SK-N-SH (cell line): ENCODE measurements around the gene ARID1B. TPM values are rescaled to one million over a fixed set of nuclear protein-coding genes. Genes with fewer than 3 reads are reported as not detected.
A peak's percentile ranks its signal among the peaks of the same experiment; 100 is the strongest.

Source experiments
- CTCF ChIA-PET: fragments of 300-600, 350-600 bp; formaldehyde crosslinking; extraction: SDS; loops from one replicate; lab custom pipeline; 2021; lab: Yijun Ruan, JAX
- POLR2A ChIA-PET: fragments of 350-600 bp; sonication (Branson Sonifier 250); formaldehyde crosslinking; extraction: SDS; loops from one replicate; lab custom pipeline; 2020; ENCODE audit warnings: antibody characterized with exemption, inconsistent platforms; lab: Yijun Ruan, JAX
- DNase-seq: peaks from one replicate; pipeline ENCODE4 v3.0.0; 2012
- H2AFZ ChIP-seq: fragments of 200-600 bp; sonication (generic); 2 replicates; pipeline ENCODE4 v1.8.1; 2016; ENCODE audit warnings: antibody characterized with exemption, mild to moderate bottlenecking, low read depth
- H3F3A ChIP-seq: fragments of 200-600 bp; sonication (generic); replicated peaks from 2 replicates; pipeline ENCODE3; 2016; ENCODE audit warnings: antibody characterized with exemption, mild to moderate bottlenecking; ENCODE audit not compliant: insufficient read depth
- H3K27ac ChIP-seq, 2 experiments: fragments of 200-500 bp in 1 of 2; fragments of 200-600 bp in 1 of 2; sonication (Bioruptor generic) in 1 of 2; sonication (generic), shearing (Covaris generic) in 1 of 2; 2 replicates each; pipeline versions ENCODE4 v1.5.1 to v1.6.1; 2014 to 2016; ENCODE audit warnings: low read depth in 2 of 2, inconsistent platforms in 1 of 2, low read length in 1 of 2, mild to moderate bottlenecking in 1 of 2, mixed read lengths in 1 of 2
- H3K27me3 ChIP-seq: fragments of 200-600 bp; sonication (generic), shearing (Covaris generic); 2 replicates; pipeline ENCODE4 v1.6.1; 2016; ENCODE audit warnings: mixed run types; ENCODE audit not compliant: insufficient read depth
- H3K36me3 ChIP-seq, 2 experiments: fragments of 200-500 bp in 1 of 2; fragments of 200-600 bp in 1 of 2; sonication (Bioruptor generic) in 1 of 2; sonication (generic) in 1 of 2; replicated peaks in 1 of 2; 2 replicates each; pipeline versions ENCODE3 to v1.5.1; 2014 to 2016; ENCODE audit warnings: low read length in 1 of 2, mild to moderate bottlenecking in 1 of 2; ENCODE audit not compliant: insufficient read depth in 2 of 2, control insufficient read depth in 1 of 2
- H3K4me1 ChIP-seq, 2 experiments: fragments of 200-500 bp in 1 of 2; fragments of 200-600 bp in 1 of 2; sonication (Bioruptor generic) in 1 of 2; sonication (generic), shearing (Covaris generic) in 1 of 2; 2 replicates each; pipeline versions ENCODE4 v1.5.1 to v1.6.1; 2014 to 2016; ENCODE audit warnings: low read depth in 1 of 2, low read length in 1 of 2, mixed run types in 1 of 2; ENCODE audit not compliant: insufficient read depth in 2 of 2, control insufficient read depth in 1 of 2
- H3K4me2 ChIP-seq: fragments of 200-600 bp; sonication (generic), shearing (Covaris generic); 2 replicates; pipeline ENCODE4 v1.6.1; 2017; ENCODE audit warnings: mixed run types
- H3K4me3 ChIP-seq, 2 experiments: fragments of 200-500 bp in 1 of 2; fragments of 200-600 bp in 1 of 2; sonication (Bioruptor generic) in 1 of 2; sonication (generic), shearing (Covaris generic) in 1 of 2; 2 replicates each; pipeline versions ENCODE4 v1.5.1 to v1.8.1; 2014 to 2016; ENCODE audit warnings: low read depth in 2 of 2, inconsistent platforms in 1 of 2, low read length in 1 of 2, mild to moderate bottlenecking in 1 of 2, mixed read lengths in 1 of 2, moderate library complexity in 1 of 2
- H3K79me2 ChIP-seq: fragments of 200-600 bp; sonication (generic); 2 replicates; pipeline ENCODE4 v1.8.1; 2017; ENCODE audit warnings: mild to moderate bottlenecking; ENCODE audit not compliant: insufficient read depth
- H3K9ac ChIP-seq: fragments of 200-600 bp; sonication (generic); 2 replicates; pipeline ENCODE4 v1.6.1; 2017; ENCODE audit warnings: mixed run types
- H3K9me2 ChIP-seq: fragments of 200-600 bp; sonication (generic); 2 replicates; pipeline ENCODE4 v1.6.1; 2017; ENCODE audit warnings: mixed run types
- H3K9me3 ChIP-seq: fragments of 200-600 bp; sonication (generic); 2 replicates; pipeline ENCODE4 v1.6.1; 2017; ENCODE audit warnings: mixed run types, mild to moderate bottlenecking, moderate library complexity
- H4K20me1 ChIP-seq: fragments of 200-600 bp; sonication (generic); 2 replicates; pipeline ENCODE4 v1.6.1; 2017; ENCODE audit warnings: mild to moderate bottlenecking, mixed run types; ENCODE audit not compliant: insufficient read depth
- ELF1 ChIP-seq: IDR thresholded peaks from 2 replicates; pipeline ENCODE4 v1.4.0; 2012
- EP300 ChIP-seq, 2 experiments: IDR thresholded peaks; 2 replicates each; pipeline versions ENCODE4 v1.4.0 to v1.6.1; 2012; ENCODE audit warnings: borderline replicate concordance in 1 of 2, low read depth in 1 of 2, low read length in 1 of 2
- FOSL2 ChIP-seq: IDR thresholded peaks from 2 replicates; pipeline ENCODE4 v1.4.0; 2012; ENCODE audit warnings: low read depth, mild to moderate bottlenecking, moderate library complexity, borderline replicate concordance
- FOXM1 ChIP-seq: IDR thresholded peaks from 2 replicates; pipeline ENCODE4 v1.4.0; 2012; ENCODE audit warnings: low read depth, mild to moderate bottlenecking
- GATA2 ChIP-seq: sonication (generic); formaldehyde crosslinking; IDR thresholded peaks from 2 replicates; pipeline ENCODE4 v1.5.0; 2020; ENCODE audit warnings: mild to moderate bottlenecking, missing genetic modification reagents
- MEF2A ChIP-seq: IDR thresholded peaks from 2 replicates; pipeline ENCODE4 v1.4.0; 2012; ENCODE audit warnings: low read depth, borderline replicate concordance
- MXI1 ChIP-seq: IDR thresholded peaks from 2 replicates; pipeline ENCODE4 v1.6.1; 2012; ENCODE audit warnings: mild to moderate bottlenecking, low read depth, low read length, improper control_type of control experiment
- NFIC ChIP-seq: IDR thresholded peaks from 2 replicates; pipeline ENCODE4 v1.4.0; 2012; ENCODE audit warnings: borderline replicate concordance
- NRF1 ChIP-seq: IDR thresholded peaks from 2 replicates; pipeline ENCODE4 v1.6.1; 2012; ENCODE audit warnings: low read depth, mild to moderate bottlenecking, low read length
- POLR2AphosphoS5 ChIP-seq: IDR thresholded peaks from 2 replicates; pipeline ENCODE4 v1.6.1; 2012; ENCODE audit warnings: low read depth, low read length
- RFX5 ChIP-seq: IDR thresholded peaks from 2 replicates; pipeline ENCODE4 v1.6.1; 2012; ENCODE audit warnings: mild to moderate bottlenecking, improper control_type of control experiment, low read length
- RXRA ChIP-seq: IDR thresholded peaks from 2 replicates; pipeline ENCODE4 v1.4.0; 2012; ENCODE audit warnings: low read depth, mild to moderate bottlenecking, borderline replicate concordance
- SIN3A ChIP-seq: IDR thresholded peaks from 2 replicates; pipeline ENCODE4 v1.6.1; 2012; ENCODE audit warnings: low read depth, mild to moderate bottlenecking, low read length, moderate library complexity, borderline replicate concordance
- SMC3 ChIP-seq: IDR thresholded peaks from 2 replicates; pipeline ENCODE4 v1.6.1; 2012; ENCODE audit warnings: low read depth, low read length, improper control_type of control experiment
- TEAD4 ChIP-seq: IDR thresholded peaks from 2 replicates; pipeline ENCODE4 v1.4.0; 2012; ENCODE audit warnings: mild to moderate bottlenecking, borderline replicate concordance; ENCODE audit not compliant: insufficient read depth
- YY1 ChIP-seq: IDR thresholded peaks from 2 replicates; pipeline ENCODE4 v1.4.0; 2012; ENCODE audit warnings: low read depth, mild to moderate bottlenecking
- ZBTB33 ChIP-seq: IDR thresholded peaks from 2 replicates; pipeline ENCODE4 v1.4.0; 2012; ENCODE audit warnings: low read depth, borderline replicate concordance
- WGBS: methylation state at CpG from one replicate; pipeline ENCODE4 v1.1.6; 2017; ENCODE audit warnings: low lambda C conversion rate; 5-methylcytosine and 5-hydroxymethylcytosine counted together
- polyA plus RNA-seq, 3 experiments: library from polyadenylated mRNA; depleted of rRNA; stranded (reverse); fragments of >200 nt; gene quantifications; 2 replicates each; pipeline ENCODE4 v1.2.3, GENCODE V29; 2012
- TF ChIP-seq, protein P1 (sequence below): fragments of 200-600 bp; sonication (generic); IDR thresholded peaks from 2 replicates; pipeline ENCODE4 v1.6.1; 2017; ENCODE audit warnings: antibody characterized with exemption, mild to moderate bottlenecking, moderate library complexity
- TF ChIP-seq, protein P2 (sequence below): IDR thresholded peaks from 2 replicates; pipeline ENCODE4 v1.4.0; 2012; ENCODE audit warnings: low read depth
- TF ChIP-seq, protein P3 (sequence below): IDR thresholded peaks from 2 replicates; pipeline ENCODE4 v1.6.1; 2012; ENCODE audit warnings: mild to moderate bottlenecking, low read depth, low read length, moderate library complexity

Gene ARID1B
- polyA plus RNA-seq, 1 of the 3 experiments (the other 2 are of a cell fraction), result 13.6 TPM

GRCh38 chr6:157131250-157131649, 354.1 kb downstream of the ARID1B start:
- H3K4me1 ChIP-seq, result peaks cover 2 to 11% of the 10 kb centered on the region in 2 experiments; a peak in 2 of 4 replicates
- ChIA-PET CTCF (interaction anchor here (1.6 kb wide), 1 partner anchor 53 kb away, joined by 5 read pairs; no protein-coding TSS in a partner anchor), POLR2A (no interaction called here)
- peaks cover 5% of the 10 kb centered on the region for H3K79me2 ChIP-seq
- no peak for DNase-seq
- 97% methylated on average over 8 of the region's 8 CpGs for WGBS
- H3K27me3 ChIP-seq, result no peaks in the 10 kb centered on the region
- H3K4me3 ChIP-seq, result no peak overlapping the region
- H3K9ac ChIP-seq, result no peak overlapping the region
- H3K4me2 ChIP-seq, result no peak overlapping the region
- no peak overlapping the region for H2AFZ ChIP-seq
- H3F3A ChIP-seq, result peaks cover 18% of the 10 kb centered on the region
- H3K9me2 ChIP-seq, result no peaks in the 10 kb centered on the region
- no peaks in the 10 kb centered on the region for H3K9me3 ChIP-seq
- H4K20me1 ChIP-seq, result no peaks in the 10 kb centered on the region
- H3K36me3 ChIP-seq, result peaks cover 12 to 14% of the 10 kb centered on the region in 2 experiments
- TF ChIP-seq GATA2, result no peak
- TF ChIP-seq NFIC, result no peak
- TF ChIP-seq NRF1, result no peak
- TF ChIP-seq POLR2AphosphoS5, result no peak
- TF ChIP-seq MXI1, result no peak
- no peak for TF ChIP-seq EP300 (IDR thresholded peaks at IDR 0.05; ENCODE audit: borderline replicate concordance in 1 of 2, low read depth in 1 of 2, low read length in 1 of 2)
- no peak for TF ChIP-seq ZBTB33
- TF ChIP-seq, protein P1, sequence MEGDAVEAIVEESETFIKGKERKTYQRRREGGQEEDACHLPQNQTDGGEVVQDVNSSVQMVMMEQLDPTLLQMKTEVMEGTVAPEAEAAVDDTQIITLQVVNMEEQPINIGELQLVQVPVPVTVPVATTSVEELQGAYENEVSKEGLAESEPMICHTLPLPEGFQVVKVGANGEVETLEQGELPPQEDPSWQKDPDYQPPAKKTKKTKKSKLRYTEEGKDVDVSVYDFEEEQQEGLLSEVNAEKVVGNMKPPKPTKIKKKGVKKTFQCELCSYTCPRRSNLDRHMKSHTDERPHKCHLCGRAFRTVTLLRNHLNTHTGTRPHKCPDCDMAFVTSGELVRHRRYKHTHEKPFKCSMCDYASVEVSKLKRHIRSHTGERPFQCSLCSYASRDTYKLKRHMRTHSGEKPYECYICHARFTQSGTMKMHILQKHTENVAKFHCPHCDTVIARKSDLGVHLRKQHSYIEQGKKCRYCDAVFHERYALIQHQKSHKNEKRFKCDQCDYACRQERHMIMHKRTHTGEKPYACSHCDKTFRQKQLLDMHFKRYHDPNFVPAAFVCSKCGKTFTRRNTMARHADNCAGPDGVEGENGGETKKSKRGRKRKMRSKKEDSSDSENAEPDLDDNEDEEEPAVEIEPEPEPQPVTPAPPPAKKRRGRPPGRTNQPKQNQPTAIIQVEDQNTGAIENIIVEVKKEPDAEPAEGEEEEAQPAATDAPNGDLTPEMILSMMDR, result no peak
- no peak for TF ChIP-seq RXRA
- no peak for TF ChIP-seq SMC3
- no peak for TF ChIP-seq RFX5
- no peak for TF ChIP-seq FOSL2
- no peak overlapping the region for H3K27ac ChIP-seq

DNA sequence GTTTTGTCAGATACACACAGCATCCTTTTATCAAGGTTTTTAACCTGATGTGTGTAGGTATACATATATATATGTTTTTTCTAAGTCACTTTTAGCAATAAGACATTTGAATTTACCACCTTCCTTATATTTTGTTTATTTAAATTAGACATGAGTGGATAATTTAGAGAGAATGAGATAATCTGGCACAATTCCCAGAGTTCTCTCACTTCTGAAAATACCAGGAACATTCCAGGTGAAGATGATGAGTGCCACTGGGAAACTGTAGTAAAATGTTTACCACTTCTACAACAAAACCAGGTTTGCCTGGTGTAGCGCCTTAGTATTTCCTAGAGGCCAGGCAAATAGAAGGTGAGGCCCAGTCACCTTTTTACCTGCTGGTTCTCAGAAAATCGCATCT, 356.7 kb downstream of the ARID1B start:
- POLR2A ChIA-PET, result no interaction called here
- 100% methylated on average over 2 of the region's 2 CpGs for WGBS
- no peak for DNase-seq
- TF ChIP-seq TEAD4 (no peak), FOXM1 (no peak), EP300 (IDR thresholded peaks at IDR 0.05; ENCODE audit: borderline replicate concordance in 1 of 2, low read depth in 1 of 2, low read length in 1 of 2) (no peak), ELF1 (no peak), YY1 (no peak), RFX5 (no peak), NFIC (no peak), MEF2A (no peak), POLR2AphosphoS5 (no peak), RXRA (no peak), FOSL2 (no peak), SIN3A (no peak)
- TF ChIP-seq, protein P2, sequence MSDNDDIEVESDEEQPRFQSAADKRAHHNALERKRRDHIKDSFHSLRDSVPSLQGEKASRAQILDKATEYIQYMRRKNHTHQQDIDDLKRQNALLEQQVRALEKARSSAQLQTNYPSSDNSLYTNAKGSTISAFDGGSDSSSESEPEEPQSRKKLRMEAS, result no peak
- TF ChIP-seq, protein P3, sequence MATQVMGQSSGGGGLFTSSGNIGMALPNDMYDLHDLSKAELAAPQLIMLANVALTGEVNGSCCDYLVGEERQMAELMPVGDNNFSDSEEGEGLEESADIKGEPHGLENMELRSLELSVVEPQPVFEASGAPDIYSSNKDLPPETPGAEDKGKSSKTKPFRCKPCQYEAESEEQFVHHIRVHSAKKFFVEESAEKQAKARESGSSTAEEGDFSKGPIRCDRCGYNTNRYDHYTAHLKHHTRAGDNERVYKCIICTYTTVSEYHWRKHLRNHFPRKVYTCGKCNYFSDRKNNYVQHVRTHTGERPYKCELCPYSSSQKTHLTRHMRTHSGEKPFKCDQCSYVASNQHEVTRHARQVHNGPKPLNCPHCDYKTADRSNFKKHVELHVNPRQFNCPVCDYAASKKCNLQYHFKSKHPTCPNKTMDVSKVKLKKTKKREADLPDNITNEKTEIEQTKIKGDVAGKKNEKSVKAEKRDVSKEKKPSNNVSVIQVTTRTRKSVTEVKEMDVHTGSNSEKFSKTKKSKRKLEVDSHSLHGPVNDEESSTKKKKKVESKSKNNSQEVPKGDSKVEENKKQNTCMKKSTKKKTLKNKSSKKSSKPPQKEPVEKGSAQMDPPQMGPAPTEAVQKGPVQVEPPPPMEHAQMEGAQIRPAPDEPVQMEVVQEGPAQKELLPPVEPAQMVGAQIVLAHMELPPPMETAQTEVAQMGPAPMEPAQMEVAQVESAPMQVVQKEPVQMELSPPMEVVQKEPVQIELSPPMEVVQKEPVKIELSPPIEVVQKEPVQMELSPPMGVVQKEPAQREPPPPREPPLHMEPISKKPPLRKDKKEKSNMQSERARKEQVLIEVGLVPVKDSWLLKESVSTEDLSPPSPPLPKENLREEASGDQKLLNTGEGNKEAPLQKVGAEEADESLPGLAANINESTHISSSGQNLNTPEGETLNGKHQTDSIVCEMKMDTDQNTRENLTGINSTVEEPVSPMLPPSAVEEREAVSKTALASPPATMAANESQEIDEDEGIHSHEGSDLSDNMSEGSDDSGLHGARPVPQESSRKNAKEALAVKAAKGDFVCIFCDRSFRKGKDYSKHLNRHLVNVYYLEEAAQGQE, result no peak

More for the DNA sequence above, 356.7 kb downstream of the ARID1B start:
- no peaks in the 10 kb centered on the region for H3K9me3 ChIP-seq
- no peaks in the 10 kb centered on the region for H3K9me2 ChIP-seq
- H4K20me1 ChIP-seq, result no peaks in the 10 kb centered on the region
- no peak overlapping the region for H3K4me3 ChIP-seq
- H3K79me2 ChIP-seq, result peaks cover 3% of the 10 kb centered on the region
- H2AFZ ChIP-seq, result no peak overlapping the region
- no peak overlapping the region for H3K9ac ChIP-seq
- H3K4me1 ChIP-seq, result peaks cover 2 to 11% of the 10 kb centered on the region in 2 experiments; a peak in 2 of 4 replicates
- no peak overlapping the region for H3K4me2 ChIP-seq
- peak overlapping the region in 1 of 2 experiments; percentile 75; a peak in 2 of 4 replicates for H3K27ac ChIP-seq
- no peaks in the 10 kb centered on the region for H3K27me3 ChIP-seq
- peaks cover 13% of the 10 kb centered on the region for H3F3A ChIP-seq
- CTCF ChIA-PET, result interaction anchor here (1.3 kb wide), 2 partner anchors 50 to 99 kb away, joined by 3 to 4 read pairs; no protein-coding TSS in a partner anchor
- peaks cover 8 to 14% of the 10 kb centered on the region in 2 experiments for H3K36me3 ChIP-seq
